Endometrium (tissue), 2 donors: ENCODE measurements around the gene OLA1.
A peak's percentile ranks its signal among the peaks of the same experiment; 100 is the strongest.

Source experiments
- FAIRE-seq: peaks from 2 replicates; lab custom pipeline; 2012; peaks lifted over from hg19 to GRCh38; lab: Jason Lieb, UNC
- donor health status: control.
- donor health status: control.

OLA1 gene

DNA sequence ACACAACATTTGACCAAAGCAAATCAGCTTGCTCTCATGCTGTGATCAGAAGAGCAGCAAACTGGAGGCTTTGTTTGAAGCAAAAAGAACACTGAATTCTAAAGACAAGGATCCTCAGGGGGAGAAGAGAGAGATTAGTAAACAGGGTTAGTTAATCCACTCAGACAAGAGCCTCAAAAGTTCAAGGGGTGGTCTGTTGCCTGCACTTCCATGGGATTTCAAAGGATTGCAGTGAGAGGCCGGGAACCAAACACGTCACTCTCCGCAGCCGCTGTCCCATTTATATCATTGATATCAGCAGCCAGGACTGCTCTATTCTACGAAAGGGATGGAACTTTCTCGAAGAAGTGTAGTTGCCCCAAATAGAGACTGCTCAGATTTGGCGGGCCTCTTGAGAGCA is 185.4 kb downstream of the OLA1 start:
- no peak for FAIRE-seq

DNA sequence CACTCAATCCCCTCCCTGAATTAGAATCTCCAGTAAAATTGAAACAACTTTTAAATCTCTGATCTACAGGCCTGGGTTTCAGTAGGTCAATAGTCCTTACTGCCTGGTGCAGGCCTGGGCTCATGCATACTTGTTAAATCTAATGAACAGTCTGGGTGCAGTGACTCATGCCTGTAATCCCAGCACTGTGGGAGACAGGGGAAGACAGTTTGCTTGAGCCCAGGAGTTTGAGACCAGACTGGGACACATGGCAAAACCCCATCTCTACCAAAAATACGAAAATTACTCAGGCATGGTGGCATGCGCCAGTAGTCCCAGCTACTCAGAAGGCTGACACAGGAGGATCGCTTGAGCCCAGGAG is 188.5 kb downstream of the OLA1 start:
- FAIRE-seq, result no peak

DNA sequence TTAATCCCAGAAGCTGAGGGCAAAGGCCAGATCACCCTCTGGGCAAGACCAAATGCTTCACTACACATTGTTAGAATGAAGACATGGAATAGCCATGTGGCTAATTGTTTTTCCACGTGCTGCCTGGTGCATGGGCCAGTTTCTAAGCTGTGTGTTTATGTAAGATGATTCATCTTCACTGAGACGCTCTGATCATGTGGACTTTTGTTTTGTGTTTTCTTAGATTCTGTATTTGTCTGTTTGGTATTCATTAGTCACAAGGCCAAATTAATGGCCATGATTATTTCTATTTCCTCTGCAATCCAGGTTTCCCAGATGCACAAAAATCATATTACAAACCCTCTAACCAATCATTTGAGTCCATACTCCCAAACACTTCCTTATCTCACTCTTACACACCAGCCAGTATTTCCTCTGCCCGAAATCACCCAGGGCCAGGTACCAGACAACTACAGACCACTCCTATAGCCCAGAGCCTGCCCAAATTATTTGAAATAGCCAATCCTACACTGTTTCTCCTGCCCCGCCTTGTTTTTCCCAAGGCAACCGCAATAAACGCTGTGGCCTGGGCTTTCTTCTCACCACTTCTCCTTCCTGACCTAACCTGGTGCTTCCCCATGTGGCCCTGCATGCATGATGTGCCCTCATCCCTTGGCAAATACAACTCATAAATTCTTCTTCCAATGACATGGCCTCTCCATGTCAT is 189.0 kb downstream of the OLA1 start:
- no peak for FAIRE-seq

DNA sequence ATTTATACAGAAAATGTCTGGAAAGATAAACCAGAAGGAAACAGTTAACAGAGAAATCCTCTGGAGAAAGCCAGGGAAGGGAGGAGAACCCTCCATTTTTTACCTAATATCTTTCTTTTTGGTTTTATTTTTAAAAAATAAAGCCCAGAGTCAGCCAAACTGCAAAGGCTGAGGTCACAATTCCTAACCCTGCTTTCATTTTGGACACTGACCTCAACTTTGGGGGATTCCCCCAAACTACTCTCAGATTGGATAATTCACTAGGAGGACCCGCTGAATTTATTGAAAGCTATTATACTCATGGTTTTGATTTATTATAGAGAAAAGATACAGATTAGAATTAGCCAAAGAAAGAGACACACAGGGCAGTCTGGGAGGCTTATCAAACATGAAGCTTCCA is 189.9 kb downstream of the OLA1 start:
- no peak for FAIRE-seq

DNA sequence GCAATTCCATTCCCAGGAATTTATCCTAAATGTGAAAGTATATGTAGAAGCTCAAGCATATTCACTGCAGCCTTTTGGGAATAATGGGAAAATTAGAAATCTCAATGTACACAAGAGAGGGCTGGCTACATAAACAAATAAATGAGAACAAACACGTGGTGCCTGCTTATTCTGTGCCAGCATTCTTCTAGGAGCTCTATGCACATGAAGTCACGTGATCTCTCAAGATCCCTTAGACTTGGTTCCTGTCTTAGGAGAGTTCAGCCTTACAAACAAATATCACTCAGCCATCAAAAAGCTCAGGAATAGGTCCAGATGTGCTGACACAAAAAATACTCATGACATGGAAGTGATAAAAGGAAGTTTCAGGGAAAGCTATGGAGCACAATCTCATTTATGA is 190.3 kb downstream of the OLA1 start:
- FAIRE-seq, result no peak

DNA sequence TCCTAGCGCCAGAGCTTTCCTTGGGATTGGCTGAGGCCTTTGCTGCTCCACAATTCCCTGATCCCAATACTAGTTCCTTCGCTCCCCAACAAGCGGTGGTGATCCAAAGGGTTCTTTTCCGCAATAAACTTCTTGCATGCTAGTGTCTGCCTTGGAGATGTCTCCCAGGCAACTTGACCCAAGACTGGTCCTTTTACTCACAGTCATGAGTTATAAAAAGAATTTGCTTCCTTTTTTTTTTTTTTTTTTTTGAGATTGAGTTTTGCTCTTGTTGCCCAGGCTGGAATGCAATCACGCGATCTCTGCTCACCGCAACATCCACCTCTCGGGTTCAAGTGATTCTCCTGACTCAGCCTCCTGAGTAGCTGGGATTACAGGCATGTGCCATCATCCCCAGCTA is 193.4 kb downstream of the OLA1 start:
- FAIRE-seq, result no peak

DNA sequence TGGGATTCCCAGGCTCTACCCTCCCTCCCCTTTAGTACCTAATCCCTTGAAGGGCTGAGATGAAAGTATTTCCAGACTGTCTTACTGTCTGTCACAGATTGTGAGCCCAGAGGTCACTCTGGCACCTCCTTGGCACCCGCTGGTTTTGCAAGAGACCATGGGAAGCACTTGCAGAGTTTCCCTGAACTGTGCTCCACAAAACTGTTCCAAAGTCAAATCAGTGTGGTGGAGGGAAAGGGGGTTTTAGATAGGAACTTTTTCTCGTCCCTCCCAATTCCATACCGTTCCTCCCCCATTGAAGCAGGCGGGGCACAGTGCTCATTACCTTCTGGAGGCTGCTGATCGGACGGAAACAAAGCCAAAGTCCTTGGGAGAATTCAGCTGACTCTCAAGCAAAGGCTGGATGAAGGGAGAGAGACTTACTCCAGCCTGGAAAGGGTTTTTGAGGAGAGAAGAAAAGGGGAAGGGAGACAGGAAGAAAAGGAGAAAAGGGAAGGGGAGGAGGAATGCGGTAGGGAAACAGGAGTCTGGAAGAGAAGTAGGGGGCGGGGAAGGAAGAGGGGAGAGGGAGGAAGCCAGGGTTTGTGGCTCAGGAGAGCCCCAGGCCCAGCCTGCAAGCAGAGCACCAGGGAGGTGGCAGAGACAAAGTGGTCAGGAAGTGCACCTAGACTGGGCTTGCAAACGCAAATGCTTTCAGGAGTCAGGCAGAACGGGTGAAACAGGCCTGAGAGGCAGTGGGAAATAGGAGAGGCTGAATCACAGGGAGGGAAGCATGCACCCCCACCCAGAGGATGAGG is 194.8 kb downstream of the OLA1 start:
- FAIRE-seq, result no peak

DNA sequence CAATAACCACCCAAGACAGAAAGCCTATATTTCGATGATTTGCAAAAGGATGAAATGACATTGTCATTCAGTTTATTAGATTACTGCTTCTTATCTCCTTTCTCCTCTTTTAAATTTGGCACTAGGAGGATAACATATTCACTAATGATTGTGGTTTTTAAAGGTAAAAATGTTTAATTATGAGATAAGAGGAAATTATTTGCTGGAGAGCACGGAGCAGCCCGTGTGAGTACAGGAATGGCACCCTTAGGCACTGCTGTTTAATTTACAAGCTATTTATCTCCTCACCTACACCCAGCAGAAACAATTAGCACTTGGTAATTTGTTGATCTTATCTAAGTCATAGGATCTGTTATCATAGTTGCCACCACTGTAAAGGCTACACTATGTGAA is 195.8 kb downstream of the OLA1 start:
- no peak for FAIRE-seq

DNA sequence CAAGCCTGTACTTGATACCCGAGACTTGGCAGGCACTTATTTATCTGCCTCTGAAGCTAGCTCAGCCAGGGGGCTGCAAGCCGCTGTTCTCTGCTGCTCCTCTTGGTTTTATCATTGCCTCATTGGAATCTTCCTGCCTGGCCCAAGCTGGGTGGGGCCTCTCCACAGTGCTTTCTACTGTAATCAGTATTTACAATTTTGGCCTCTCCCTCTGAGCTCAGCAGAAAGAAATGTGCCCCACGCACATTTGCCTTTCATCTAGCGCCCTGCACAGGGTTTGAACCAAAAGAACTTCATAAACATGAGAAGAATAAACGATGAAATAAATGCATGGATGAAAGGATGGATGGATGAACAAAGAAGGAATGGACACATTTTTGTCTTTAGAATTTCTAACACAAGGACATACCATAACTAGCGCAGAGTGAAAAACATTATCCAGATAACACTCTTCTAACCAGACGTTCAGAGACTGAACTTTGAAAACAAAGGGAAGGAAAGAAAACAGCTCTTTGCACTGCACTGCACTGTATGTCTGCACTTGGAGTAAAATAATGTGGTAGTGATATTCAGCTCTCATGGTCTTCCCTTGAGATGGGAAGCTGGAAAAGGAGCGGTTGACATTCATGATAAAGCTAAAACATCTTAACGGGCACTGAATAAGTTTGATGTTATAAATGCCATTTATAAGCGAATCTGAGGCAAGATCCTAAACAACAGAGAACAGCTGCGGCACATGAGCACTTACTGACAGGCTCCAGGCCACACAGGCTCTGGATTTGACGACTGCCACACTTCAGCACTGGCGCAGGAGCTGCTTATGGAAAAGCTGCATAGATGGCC is 196.4 kb downstream of the OLA1 start:
- peak; percentile 88 for FAIRE-seq

DNA sequence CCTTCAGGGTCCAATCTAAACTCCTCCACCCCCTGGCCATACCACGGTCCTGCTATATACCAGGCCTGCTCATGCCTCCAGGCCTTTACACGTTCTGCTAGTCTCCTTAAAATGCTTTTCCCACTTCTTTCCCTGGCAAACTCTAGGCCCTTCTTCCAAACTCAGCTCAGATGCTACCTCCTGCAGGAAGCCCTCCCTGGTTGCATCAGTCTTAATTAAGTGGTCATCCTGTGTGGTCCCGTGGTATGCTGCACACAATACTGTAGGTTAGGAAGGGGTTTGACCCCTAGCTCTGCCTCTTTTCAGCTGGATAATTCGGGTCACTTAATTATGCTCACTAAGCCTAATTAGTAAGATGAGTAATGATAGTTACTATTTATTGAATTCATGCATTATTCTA is 197.3 kb downstream of the OLA1 start:
- FAIRE-seq, result no peak

DNA sequence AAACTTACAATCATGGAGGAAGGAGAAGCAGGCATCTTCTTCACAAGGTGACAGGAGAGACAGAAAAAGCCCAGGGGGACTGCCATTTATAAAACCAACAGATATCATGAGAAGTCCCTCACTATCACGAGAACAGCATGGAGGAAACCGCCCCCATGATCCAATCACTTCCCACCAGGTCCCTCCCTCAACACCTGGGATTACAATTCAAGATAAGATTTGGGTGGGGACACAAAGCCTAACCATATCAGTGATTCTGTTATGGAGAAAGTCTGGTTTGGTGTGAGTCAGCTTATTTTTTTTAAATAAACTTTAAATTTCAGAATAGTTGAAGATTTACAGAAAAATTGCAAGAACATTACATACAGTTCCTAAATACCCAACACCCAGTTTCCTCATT is 198.4 kb downstream of the OLA1 start:
- FAIRE-seq, result no peak

DNA sequence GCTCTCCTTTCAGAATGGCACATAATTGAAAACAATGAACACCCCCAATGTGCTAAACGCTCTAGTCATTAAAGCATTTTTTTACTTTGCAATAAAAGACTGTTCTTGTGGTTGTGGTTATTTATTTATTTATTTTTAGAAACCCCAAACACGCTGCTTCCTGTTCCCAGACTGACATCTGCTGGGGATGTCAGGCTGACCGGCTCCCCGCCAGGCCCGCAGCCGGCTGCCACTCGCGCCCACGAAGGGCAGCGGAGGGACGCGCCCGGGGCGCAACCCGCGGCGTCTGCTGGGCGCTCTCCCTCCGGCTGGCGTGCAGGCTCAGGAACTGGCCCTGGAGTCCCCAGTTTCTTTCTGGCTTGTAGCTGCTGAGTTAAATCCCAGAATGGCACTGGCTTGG is 200.1 kb downstream of the OLA1 start:
- no peak for FAIRE-seq

DNA sequence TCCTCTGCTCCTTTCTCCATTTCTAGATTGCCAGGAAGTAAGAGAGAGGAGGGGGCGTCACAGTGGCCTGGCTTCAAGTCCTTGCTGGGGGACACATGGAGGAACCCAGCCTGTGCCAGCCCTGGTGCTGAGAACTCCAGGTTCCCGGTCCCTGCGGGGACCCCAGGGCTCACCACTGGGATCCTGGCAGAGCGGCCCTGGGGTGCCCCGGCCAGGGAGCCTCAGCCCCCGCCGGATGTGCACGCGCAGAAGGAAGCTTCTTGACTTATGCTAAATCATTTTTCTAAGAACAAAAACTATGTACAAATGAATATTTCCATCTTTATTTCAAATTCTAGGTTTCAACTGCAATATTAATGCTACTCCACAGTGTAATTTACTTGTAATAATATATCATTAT is 200.6 kb downstream of the OLA1 start:
- no peak for FAIRE-seq

DNA sequence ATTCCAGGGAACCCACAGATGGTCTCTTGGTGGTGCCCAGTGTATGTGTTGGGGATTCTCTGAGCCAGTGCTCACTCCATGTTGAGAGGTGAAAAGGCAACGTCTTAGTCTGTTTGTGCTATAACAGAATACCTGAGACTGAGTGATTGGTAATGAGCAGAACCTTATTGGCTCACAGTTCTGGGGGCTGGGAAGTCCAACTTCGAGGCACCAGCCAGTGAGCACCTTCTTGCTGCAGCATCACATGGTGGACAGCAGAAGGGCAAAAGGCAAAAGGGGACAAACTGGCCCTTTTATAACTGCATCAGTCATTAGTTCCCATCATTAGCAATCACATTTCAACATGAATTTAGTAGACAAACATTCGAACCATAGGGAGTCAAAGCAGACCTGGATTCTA is 202.2 kb downstream of the OLA1 start:
- no peak for FAIRE-seq

DNA sequence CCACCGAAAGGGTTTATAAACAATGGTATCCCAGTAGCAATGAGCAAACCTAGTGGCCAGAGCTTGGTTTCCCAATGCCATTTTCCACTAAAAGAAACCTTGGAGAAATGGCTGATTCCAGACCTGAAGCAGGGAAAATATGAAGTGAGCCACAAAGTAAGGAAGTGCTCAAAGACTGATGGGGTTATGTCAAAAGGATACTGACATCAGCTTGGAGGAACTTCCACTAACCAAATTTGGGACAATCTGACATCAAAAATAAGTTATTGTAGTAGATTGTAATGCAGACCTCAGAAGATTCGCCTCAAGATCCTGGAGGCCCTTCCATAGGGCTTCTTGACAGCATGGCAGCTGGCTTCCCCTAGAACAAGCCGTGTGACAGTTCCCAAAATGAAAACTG is 203.8 kb downstream of the OLA1 start:
- no peak for FAIRE-seq

DNA sequence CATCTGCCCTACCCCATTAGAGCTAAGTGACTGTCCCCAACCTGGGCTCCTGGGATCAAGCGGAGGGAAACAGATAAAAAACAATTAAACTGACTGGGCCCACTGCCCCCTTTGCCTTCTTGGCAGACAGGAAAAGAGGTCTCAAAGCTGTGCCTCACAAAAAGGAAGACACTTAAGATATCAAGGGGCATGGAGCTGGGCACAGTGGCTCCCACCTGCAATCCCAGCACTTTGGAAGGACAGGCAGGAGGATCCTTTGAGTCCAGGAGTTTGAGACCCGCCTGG is 208.0 kb downstream of the OLA1 start:
- FAIRE-seq, result no peak

DNA sequence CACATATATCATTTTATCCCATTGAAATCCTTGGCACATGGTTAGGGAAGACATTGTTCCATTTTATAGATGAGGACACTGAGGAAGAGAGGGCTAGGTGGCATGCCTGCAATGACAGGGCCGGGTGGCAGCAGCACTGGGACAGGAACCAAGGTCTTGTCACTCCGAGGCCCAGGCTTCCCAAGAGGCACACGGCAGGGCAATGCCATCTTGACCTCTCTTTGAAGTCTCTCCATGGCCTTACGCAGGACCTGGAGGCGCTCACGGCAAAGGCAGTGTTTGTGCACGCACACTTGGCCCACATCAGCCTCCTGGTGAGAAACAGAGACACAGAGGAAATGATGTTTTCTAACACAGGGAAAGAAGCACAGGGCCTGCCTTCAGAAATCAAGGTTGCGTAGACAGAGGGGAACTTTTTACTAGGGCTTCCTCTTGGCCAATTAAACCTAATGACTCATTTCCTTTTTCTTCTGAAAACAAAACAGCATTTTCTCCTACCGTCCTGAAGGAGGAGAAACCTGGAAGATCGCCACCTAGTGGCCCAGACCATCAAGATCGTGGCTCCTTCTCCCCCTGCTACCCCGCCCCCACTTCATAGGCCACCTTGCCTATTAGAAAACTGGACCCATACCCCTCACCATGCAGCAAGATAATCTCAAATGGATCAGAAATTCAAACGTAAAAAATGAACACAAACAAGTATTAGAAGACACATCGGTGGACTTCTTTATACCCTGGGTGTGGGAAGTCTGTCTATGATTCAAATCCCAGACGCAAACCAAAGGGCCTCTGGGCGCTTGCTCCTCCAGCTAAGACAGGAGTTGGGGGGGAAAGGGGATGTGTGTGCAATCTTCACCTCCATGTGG is 208.5 kb downstream of the OLA1 start:
- FAIRE-seq, result peak; percentile 84

DNA sequence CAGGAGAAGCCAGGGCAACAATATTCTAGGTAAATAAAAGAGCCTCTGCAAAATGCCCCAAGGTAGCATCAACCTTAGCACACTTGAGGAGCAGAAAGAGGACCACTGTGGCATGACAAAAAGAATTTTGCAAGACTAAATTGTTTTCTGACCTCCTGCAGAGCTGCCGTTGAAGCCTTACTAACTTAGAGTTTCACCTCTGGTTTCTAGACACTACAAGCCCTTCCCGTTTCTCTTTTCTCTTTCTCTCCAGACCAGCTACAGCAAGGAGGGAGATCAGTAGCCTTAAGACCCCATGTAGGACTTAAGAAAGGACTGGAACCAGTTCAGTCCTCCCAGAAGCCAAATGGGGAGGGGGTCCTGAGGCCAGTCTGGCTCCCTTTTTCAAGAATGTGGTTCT is 209.9 kb downstream of the OLA1 start:
- FAIRE-seq, result no peak

DNA sequence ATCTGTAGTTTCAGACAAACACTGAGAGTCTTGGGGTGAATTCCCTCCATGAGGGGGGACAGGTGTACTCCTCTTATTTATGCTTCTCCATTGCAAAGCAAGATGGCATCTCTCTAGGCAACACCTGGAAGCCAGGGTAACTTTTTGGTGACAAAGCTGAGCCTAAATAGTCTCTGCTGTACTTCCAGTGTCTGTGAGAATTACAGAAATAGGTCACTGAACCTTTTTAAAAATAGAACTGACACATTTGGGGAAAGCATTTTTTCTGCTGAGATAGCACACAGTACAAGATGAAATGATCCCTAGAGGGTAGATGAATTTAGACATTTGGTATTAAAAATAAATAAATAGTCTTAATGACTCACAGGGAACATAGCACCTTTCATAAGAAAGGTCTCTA is 211.5 kb downstream of the OLA1 start:
- no peak for FAIRE-seq

DNA sequence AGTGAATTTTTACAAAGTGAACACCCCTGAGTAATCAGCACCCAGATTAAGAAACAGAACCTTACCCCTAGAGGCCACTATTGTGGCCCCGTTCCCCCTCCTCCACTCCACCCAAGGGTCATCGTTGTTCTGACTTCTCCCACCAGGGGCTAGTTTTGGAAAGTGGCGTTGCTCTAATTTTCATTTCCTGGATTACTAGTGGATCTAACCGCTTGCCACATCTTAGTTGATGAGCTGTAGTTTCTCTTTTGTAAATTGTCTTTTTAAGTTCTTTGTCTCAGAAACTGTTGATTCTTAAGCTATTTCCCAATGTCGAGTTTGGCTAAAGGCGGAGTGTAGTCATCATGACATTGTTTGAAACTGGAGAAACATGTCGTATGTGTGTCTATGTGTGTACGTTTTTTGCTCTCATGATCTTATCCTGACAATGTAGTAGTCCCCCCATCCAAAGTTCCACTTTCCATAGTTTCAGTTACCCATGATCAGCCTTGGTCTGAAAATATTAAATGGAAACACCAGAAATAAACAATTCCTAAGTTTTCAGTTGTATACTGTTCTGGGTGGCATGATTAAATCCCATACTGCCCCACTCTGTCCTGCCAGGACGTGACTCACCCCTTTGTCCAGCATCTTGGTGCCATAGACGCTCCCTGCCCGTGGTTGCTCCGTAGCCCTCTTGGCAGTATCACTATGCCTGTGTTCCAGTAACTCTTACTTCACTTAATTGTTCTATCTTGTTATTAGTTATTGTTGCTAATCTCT is 212.2 kb downstream of the OLA1 start:
- FAIRE-seq, result no peak

DNA sequence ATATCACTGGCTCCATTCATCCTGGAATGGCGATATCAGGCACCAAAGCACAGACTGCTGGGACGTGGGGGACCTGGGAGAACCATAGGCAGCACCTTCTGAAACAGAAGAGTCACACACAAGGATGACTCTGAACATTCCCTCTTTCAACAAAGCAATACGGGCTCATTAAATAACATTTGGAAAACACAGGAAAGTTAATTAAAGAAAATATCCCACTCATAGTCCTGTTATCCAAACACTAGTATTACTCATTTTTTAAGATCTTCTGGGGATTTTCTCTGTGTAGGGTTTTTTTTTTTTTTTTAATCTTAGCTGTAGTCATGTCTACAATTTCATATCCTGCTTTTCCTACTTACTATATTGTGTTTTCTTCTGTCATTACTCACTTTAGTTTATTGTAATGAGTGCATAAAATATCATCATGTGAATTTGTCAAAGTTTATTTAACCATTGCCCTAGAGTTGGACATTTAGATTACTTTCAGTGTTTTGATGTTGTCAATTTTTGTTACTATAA is 213.2 kb downstream of the OLA1 start:
- no peak for FAIRE-seq
